DMS 273 (cell line): ENCODE results near the gene TTYH2.
"Not testable (repeated sequence)": the region's sequence is repeated elsewhere in the genome, so short reads cannot be mapped to it uniquely, and the experiment has no call there.

ENCODE experiments used
- DNase-seq: peaks from one replicate; lab custom pipeline; 2025; ENCODE audit not compliant: unreplicated experiment; lab: John Stamatoyannopoulos, UW

The TTYH2 gene

DNA sequence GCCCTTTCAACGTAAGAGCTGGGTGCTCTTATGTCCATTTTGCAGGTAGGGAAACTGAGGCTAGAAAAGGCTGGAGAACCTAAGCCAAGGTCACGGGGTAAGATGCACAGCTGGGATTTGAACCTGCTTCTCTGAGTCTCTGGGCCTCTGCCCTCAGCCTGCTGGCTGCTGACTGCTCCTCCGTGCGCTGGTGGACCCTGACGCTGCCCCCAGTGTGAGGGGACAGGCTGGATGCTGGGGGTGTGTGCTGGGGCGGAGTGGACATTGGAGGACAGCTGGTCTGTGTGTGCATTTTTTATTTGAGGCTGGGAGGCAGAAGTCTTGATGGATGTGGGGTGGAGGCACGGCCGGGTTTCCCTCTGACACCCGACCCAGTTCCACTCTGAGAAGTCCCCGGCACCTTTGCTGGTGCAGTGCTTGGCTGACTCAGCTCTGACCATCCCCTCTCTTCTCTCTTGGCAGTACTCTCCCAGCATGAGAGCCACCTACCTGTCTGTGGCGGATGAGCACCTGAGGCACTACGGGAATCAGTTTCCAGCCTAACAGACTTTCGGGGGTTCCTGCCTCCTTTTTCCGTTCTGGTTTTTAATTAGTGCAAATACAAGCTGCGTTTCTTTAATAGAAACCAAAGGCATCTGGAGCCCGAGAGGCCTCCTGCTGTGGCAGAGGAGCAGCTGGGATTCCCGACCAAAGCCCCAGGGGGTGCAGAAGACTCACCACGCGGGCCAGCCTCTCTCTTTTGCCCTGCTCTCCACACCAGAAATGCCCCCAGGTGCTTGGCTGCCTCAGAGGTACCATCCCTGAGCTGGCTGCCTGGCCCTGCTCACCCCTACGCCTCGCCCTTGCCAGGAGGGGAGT lies 46.5 kb downstream of the TTYH2 start:
- peak; percentile 82 for DNase-seq

DNA sequence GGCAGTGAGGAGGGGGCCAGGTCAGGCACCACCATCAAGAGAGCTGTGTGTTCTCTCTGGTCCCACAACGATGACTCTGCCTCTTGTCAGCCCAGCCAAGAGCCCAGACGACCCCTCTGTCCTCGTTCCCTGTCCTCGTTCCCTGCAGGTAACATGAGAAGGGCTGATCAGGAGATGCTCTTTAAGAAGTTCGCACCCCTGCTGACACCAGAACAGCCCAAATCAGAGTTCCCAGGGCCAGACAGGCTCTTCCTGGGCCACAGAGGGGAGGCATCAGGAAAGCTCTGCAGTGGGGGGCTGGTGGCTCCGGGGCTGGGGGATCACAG lies 47.1 kb downstream of the TTYH2 start:
- DNase-seq = peak; percentile 48

DNA sequence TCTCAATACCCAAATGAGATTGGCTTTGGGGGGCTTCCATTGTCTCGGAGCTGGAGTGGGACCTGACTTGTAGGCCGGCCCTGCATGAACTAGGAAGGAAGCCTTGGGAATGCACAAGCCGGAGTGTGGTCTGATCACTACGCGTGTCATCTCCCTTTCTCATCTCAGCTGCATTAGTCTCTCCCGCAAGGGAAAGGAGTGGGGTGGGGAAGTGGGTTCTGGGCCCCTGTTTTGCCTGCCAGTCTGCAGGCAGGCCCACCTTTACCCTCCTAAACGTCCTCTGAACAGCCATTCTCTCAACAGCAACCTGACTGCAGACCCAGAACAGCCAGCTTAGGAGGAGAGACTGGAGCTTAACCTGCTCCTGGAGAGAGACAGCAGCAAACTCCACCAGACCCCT lies 49.2 kb downstream of the TTYH2 start:
- DNase-seq = no peak

DNA sequence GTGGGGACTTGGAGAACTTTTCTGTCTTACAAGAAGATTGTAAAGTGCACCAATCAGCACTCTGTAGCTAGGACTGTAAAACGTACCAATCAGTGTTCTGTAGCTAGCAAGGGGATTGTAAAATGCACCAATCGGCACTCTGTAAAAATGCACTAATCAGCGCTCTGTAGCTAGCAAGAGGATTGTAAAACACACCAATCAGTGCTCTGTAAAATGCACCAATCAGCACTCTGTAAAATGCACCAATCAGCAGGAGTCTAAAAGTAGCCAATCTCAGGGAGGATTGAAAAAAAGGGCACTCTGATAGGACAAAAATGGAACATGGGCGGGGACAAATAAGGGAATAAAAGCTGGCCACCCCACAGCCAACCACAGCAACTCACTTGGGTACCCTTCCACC lies 53.7 kb downstream of the TTYH2 start:
- DNase-seq = not testable (repeated sequence)

DNA sequence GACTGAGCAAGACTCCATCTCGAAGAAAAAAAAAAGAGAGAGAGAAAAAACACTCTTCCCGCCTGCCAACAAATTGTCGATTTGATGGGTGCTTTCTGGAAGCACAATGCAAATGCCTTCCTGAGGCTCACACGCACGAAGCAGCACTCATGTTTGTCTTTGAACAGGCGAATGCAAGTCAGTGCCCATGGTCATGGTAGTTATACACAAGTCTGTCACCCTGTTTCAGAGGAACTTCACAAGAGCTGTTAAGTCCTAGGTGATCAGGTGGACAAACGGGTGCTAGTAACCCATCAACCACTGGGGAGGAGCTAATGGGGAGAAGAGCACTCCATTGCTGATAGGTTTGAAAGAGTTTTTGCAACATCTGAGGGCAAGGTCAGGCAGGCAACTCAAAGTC lies 54.2 kb downstream of the TTYH2 start:
- DNase-seq = no peak

DNA sequence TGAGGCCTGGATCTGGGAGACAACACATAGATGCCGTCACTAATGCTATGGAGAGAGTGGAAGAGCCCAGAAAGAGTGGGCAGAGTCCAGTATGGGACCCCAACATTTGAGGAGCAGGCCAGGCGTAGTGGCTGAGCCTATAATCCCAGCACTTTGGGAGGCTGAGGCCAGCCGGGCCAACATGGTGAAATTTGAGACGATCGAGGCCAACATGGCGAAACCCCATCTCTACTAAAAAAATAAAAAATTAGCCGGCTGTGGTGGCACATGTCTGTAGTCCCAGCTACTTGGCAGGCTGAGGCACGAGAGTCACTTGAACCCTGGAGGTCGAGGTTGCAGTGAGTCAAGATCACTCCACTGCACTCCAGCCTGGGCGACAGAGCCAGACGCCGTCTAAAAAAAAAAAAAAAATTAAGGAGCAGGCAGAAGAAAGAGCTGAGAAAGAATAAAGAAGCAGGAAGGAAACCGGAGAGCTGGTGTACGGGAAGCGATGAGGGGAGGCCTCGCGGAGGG lies 54.7 kb downstream of the TTYH2 start:
- DNase-seq = no peak

DNA sequence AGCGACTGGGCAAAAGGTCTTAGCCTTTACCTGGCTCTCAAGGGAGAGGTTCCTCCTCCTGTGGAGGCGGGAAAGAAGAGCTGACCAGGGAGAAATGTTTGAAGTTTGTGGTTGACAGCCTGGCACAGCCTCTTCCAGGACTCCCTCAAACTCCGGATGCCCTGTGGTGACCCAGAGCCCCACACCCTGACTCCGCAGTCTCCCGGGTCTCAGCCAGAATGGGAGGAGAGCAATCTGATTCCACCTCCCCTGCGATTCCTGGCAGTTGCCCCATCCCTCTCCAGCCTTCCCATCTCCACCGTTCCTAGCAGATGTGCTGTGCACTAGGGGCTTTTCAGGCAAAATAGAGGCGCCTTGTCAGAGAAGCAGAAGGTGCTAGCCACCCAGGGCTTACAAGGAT lies 55.2 kb downstream of the TTYH2 start:
- peak; percentile 67 for DNase-seq

DNA sequence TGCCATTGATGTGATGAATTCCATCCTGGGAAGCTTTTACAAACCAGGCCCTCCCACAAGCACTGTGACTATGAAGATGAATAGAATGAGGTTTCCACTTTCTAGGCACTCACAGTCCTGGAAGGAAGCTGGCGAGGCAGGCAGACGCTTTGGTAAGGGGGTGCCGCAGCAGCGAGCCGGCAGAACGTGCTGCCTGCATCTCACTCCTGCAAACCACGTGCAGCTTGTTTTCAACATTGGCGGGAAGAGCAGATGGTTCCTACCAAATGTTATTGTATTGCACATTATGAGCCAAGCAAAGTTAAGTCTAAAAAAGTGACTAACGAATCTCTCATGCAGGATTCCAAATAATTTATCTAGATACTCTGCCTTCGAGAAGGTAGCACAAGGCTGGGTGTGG lies 57.0 kb downstream of the TTYH2 start:
- DNase-seq = peak; percentile 73

DNA sequence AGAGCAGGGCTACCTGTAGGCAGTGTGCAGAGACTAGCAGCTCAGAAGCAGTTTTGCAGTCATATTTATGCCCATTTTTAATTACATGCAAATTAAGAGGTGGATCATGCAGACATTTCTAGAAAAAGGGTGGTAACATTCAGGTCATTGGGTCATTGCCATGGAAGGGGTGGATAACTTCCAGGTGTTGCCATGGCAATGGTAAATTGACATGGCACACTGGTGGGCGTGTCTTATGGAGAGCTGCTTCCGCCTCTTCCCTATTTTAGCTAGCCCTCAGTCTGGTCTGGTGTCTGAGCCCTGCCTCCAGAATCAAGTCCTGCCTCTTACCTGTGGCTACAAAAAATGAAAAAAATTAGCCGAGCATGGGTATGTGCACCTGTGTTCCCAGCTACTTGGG lies 57.9 kb downstream of the TTYH2 start:
- peak; percentile 52 for DNase-seq

DNA sequence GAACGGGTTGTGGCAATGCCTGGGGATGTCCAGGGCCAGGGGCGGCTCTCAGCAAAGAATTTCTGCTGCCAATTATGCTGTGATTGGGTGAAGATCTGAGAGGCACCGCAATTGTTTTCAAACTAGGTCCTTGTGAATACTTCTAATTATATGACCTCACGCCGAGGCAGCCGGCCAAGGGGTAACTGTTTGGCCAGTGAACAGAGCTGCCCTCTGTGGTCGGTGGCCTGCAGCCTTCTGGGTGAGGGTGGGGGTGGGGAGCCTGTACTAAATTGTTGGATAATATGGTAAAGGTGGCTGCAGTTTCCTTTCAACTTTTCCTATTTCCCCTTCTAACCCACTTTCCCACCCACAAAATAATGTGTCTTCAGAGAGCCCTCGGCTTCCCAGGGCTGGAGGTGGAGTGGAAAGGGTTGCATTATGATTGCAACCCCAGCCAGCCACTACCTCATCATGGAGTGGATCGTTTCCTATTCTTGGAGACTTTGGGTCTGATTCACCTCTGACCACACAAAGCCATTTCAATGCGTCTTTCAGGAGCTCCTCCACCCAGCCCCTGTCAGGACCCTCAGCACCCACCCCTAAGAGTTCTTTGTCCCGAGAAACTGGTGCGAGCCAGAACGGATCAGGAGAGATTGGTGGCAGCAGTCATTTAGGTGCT lies 58.7 kb downstream of the TTYH2 start:
- DNase-seq = no peak

DNA sequence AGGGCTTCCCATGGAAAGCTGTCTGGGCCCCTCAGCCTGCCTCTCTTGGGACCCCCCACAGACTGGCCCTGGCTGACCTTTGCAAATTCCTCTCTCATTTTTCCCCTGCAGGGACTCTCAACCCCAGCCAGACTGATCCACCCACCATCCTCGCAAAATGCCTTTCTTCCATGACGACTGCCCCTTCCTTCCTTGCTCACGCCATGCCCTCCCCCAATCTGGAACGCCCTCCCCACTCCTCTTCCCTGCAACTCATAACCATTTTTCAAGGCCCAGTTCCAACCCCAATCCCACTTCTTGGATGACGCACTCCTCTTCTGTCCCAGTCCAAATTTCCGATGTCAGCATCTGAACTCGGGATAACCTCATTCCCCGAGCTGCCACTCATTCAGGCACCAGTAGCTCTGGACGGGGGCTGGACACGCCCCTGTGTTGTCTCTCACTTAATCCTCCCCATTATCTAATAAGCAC lies 59.4 kb downstream of the TTYH2 start:
- DNase-seq = no peak

DNA sequence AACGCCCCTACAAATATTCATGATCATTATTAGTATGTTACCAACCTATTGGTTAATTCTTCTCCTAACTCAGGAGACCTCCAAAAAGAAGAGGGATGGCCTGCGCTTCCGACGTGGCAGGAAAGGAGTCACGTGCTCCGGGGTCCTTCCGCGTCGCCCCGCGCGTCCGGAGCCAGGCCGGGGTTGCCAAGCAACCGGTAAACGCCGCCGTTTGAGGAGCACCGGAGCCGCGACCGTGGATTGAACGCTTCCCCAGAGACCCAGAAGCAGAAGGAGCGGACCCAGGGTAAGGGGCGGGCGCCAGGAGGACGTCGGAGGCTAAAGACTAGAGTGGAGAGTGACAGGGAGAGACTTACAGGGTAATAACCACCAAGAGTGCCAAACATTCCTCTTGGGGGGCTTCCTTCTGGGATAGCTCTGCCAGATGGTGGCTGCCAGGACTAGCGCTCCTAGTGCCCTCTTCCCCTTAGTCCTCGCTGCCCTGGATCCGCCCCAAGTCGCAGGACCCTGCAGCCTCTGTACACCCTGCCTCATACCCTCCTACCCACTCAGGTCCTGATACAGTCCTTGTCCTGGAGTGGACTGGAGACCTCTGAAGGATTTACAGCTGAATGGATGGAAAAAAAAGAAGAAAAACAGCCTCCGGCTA lies 60.8 kb downstream of the TTYH2 start, which contains the start of gene DNAI2:
TSS of gene DNAI2 (plus strand) at position 175 of the 649 bp plus-strand sequence. CDS start 7,584 bp downstream, outside the sequence.
- peak; percentile 73 for DNase-seq

DNA sequence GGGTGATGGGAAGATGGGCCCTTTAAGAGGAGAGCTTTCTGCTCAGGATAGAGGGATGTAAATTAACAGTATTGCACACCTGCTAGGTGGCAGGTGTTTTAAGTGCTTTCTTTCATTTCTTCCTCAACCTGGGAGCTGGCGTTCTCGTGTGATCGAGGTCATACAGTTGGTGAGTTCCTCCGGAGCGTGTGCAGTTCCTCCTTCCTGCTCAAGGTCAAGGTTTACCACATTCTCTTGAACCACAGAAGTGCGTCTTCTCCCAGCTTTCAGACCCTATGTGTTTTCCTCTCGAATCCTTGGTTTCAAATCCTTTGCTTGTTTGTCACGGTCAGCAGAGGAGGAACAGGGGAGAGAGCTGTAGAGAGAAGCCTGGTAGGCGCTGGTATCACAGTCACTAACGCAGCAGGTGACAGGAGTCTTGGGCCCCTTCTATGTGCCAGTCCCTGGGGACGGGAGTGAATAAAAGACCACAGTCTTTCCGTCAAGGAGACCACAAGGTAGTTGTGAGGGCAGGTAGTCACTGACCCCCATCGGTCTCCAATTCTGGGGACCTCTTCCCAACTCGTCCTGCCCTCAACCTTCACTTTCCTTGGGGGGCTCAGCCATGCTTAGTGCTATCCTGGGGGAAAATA lies 61.5 kb downstream of the TTYH2 start:
- no peak for DNase-seq

DNA sequence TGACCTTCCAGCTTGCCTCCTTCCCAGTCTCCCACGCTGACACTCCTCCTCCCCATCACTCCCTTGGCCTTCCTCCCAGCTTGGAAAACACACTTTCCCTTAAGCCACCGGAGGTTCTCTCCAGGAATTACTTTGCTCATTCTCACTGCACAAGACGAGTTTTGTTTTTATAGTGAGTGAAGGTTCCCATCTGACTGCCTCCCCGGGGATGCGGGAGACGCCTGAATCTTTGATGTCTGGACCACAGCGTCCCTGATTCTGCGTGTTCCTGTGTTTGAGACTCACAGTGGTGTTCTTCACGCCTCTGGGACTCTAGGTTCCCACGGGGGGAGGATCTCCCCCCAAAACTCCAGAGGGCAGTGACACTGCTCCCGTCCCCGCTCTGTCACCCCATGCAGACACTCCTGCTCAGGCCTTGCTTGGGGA lies 62.7 kb downstream of the TTYH2 start:
- DNase-seq = no peak

DNA sequence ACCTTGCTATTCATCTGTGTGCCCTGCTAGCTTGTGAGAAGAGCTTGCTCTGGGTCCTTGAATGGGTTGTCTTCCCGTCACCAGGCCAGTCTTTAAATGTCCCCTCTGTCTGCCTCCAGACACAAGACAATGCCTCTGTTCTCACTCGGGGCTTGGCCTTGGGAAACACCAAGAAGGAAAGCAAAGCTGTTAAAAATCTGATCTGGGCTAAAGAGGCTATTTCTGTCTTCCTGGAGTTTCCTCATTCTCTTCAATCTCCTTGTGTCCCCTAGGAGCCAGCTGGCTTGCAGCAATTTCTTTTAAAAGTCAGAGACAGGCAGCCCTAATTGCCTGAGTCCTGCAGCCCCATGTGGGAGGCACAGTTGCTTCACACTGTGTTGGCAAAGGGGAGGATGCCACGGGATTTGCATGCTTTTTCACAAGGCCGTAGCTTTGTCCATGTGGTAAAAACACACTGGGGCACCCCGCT lies 63.2 kb downstream of the TTYH2 start:
- DNase-seq = peak; percentile 58

DNA sequence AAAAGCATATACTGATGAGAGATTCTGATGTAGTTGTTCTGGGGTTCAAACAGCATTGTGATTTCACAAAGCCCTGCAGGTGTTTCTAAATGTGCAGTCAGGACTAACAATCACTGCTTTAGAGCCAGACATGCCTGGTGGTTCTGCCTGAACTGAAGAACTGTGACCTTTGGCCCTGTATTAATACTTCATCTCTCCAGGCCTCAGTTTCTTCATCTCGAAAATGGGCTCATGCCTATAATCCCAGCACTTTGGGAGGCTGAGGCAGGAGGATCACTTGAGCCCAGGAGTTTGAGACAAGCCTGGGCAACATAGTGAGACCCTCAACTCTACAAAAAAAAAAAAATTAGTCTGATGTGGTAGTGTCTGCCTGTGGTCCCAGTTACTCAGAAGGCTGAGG lies 64.6 kb downstream of the TTYH2 start:
- no peak for DNase-seq

DNA sequence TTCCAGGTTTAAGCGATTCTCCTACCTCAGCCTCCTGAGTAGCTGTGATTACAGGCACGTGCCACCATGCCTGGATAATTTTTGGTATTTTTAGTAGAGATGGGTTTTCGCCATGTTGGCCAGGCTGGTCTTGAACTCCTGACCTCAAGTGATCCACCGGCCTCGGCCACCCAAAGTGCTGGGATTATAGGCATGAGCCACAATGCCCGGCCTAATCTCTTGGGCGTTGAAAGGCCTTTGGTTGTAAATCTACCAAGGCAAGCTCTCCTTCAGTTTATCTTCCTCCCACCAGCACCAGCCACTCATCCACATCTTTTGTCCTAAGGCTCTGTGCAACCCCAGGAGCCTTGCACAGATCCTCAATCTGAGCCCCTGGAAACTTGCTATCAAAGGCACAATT lies 66.2 kb downstream of the TTYH2 start:
- DNase-seq = not testable (repeated sequence)

DNA sequence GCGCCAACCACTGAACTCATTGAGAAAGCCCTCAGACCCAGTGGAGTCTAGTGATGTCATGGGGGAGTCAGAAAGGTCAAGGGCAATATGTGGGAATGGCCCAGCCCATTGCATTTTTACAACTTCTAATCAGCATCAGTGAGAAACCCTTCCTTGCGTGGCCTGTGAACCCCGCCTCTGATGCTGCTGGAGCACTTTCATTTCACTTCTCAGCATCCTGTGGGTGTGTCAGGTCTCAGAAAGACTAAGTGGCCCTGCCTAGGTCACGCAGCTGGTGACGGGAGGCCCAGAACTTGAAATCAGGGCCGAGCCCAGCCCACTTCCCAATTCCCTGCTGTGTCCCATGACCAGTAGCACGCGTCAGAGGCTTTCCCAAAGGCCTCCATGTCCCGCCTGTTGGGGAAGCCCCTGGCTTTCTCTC lies 66.7 kb downstream of the TTYH2 start:
- no peak for DNase-seq

DNA sequence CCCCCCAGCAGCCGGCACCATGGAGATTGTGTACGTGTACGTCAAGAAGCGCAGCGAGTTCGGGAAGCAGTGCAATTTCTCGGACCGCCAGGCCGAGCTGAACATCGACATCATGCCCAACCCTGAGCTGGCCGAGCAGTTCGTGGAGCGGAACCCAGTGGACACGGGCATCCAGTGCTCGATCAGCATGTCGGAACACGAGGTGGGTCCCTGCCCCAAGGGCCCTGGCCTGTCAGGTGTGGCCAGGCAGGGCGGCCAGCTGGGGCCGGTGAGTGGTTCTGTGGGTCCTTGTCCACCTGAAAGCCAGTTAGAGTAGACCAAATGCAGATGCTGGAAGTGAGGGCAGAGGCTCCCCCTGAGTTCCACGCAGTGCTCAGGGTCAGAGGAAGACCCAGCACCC lies 68.4 kb downstream of the TTYH2 start:
- DNase-seq = no peak

DNA sequence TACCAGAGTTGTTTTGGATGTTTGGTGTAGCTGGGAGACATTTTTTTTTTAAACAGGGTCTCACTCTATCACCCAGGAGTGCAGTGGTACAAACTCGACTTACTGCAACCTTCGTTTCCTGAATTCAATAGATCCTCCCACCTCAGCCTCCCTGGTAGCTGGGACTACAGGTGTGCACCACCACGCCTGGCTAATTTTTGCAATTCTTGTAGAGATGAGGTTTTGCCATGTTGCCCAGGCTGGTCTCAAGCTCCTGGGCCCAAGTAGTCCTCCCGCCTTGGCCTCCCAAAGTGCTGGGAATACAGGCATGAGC lies 68.9 kb downstream of the TTYH2 start:
- not testable (repeated sequence) for DNase-seq
